HEK293T (cell line): ENCODE measurements around the gene LMNB1.

Source experiments
- L3MBTL2 ChIP-seq: fragments of 450-650 bp; conservative IDR thresholded peaks from 2 replicates; pipeline ENCODE4 v1.6.1; 2016; ENCODE audit warnings: mild to moderate bottlenecking
- PKNOX1 ChIP-seq: fragments of 450-650 bp; IDR thresholded peaks from 2 replicates; pipeline ENCODE4 v1.6.1; 2016
- SUZ12 ChIP-seq: fragments of 450-650 bp; IDR thresholded peaks from 2 replicates; pipeline ENCODE4 v1.6.1; 2016; ENCODE audit warnings: mild to moderate bottlenecking
- ZNF384 ChIP-seq: fragments of 450-650 bp; IDR thresholded peaks from 2 replicates; pipeline ENCODE4 v1.6.1; 2016

- TF ChIP-seq SUZ12 = no peak
- TF ChIP-seq ZNF384 = no peak
- no peak for TF ChIP-seq PKNOX1
- no peak for TF ChIP-seq L3MBTL2
Observed at GRCh38 chr5:126753227-126753626, 23.7 kb upstream of the LMNB1 start.
